HCT116 (cell line): ENCODE data around the gene THADA.

Source experiments
- CTCF ChIP-seq, 3 experiments: fragments of 200-600 bp in 1 of 3; sonication (generic) in 1 of 3; IDR thresholded peaks in 2 of 3; conservative IDR thresholded peaks in 1 of 3; 2 replicates each; pipeline ENCODE4 v1.5.1; 2012 to 2017; ENCODE audit warnings: low read depth in 2 of 3, low read length in 2 of 3, antibody characterized with exemption in 1 of 3, borderline replicate concordance in 1 of 3, control low read depth in 1 of 3, mild to moderate bottlenecking in 1 of 3, mixed read lengths in 1 of 3, mixed run types in 1 of 3, moderate library complexity in 1 of 3; ENCODE audit not compliant: insufficient read depth in 1 of 3
- EGR1 ChIP-seq: IDR thresholded peaks from 2 replicates; pipeline ENCODE4 v1.6.1; 2012; ENCODE audit warnings: low read depth
- ELF1 ChIP-seq: IDR thresholded peaks from 2 replicates; pipeline ENCODE4 v1.6.1; 2012; ENCODE audit warnings: low read depth, borderline replicate concordance
- REST ChIP-seq: IDR thresholded peaks from 2 replicates; pipeline ENCODE4 v1.6.1; 2012; ENCODE audit warnings: low read depth
- ZNF274 ChIP-seq: fragments of 200-500 bp; sonication (Bioruptor generic); IDR thresholded peaks from 2 replicates; pipeline ENCODE4 v1.6.1; 2014; ENCODE audit warnings: mild to moderate bottlenecking, low read depth, low read length, inconsistent platforms

- TF ChIP-seq REST (no peak), ZNF274 (no peak), ELF1 (no peak), EGR1 (no peak), CTCF (IDR thresholded peaks at IDR 0.05 in 2 of 3, conservative IDR thresholded peaks at IDR 0.05 in 1 of 3; ENCODE audit: borderline replicate concordance in 1 of 3, insufficient read depth in 1 of 3, low read depth in 2 of 3, low read length in 2 of 3) (no peak; a peak in 2 of 6 replicates)
Measured at GRCh38 chr2:43226955-43227829, 368.6 kb downstream of the THADA start.
